Measurements from ENCODE around the gene MPZL1.
A peak's percentile ranks its signal among the peaks of the same experiment; 100 is the strongest.
"Not testable (repeated sequence)": the region's sequence is repeated elsewhere in the genome, so short reads cannot be mapped to it uniquely, and the experiment has no call there.

MPZL1 gene

DNA sequence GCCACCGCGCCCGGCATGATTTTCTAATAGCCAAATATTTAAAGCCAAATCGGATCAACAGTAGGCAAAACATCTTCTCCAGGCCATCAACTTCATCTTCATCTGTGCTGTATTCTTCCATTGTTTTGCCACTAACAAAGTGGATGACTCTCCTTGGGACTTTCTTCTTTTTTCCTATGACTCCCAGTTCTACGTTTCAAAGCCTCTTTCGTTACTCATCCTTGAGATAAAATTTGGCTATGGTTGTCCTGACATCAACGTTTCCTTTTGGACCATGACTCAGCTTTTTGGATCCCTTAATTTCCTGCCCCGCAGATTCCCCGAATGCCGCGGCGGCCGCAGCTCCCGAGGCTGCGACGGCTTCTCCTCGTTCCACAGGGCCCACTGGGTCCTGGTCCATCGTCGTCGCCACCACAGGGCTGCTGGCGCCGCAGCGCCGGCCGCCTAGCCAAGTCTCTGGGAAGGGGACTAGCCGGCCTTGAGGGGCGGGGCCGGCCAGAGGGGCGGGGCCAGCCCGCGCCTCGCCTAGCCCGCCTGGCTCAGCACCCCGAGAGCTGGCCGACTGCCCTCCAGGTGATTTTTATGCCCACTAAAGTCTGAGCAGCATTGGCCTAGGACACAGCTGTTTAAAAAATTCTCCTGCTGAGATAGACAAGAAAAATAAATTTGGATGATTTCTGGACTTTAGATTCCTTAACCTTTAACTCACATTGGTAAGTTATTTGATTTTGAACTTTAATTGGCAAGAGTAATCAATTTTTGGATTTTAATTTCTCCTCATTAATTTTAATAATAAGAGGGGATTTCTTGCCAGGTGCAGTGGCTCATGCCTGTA lies 98.3 kb downstream of the MPZL1 start:
- peak; percentile 42 for DNase-seq

DNA sequence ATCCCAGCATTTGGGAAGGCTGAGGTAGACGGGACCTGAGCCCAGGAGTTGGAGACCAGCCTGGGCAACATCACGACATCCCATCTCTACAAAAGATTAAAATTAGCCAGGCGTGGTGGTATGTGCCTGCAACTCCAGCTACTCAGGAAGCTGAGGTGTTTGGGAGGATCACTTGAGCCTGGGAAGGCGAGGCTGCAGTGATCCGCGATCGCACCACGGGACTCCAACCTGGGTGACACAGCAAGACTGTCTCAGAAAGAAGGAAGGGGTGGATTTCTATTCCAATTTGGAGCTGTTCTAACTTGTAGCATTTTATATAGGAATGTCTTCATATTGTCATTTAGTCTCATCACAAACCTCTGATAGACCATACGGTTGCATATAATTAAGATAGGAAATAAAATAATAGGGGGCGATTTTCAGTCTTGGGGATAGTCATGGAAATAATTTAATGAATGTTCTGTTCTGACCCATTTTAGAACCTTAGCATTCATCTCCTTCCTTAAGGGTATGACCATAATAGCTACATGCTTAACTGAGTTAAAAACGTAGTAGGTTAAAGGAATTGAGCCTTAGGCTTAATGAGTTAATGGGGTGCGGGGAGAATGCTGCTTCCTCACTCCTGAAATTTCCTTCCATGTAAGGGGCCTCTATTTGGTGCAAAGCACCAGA lies 99.0 kb downstream of the MPZL1 start:
- DNase-seq: no peak

DNA sequence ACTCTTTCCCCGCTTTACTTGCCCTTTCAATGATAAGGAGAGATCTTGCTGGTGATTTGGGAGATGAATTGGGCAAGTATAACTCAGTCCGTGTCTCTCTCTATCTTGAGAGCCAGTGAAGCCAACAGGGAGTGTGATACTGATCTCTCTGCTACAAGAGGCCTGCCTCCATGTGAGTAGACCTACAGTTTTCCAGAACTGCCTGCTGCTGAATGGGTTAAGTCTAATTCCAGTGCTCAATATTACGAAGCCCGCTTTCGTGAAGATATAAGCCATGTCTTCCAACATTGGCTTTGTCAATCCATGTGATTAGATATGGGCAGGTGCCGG lies 99.5 kb downstream of the MPZL1 start:
- DNase-seq: no peak

DNA sequence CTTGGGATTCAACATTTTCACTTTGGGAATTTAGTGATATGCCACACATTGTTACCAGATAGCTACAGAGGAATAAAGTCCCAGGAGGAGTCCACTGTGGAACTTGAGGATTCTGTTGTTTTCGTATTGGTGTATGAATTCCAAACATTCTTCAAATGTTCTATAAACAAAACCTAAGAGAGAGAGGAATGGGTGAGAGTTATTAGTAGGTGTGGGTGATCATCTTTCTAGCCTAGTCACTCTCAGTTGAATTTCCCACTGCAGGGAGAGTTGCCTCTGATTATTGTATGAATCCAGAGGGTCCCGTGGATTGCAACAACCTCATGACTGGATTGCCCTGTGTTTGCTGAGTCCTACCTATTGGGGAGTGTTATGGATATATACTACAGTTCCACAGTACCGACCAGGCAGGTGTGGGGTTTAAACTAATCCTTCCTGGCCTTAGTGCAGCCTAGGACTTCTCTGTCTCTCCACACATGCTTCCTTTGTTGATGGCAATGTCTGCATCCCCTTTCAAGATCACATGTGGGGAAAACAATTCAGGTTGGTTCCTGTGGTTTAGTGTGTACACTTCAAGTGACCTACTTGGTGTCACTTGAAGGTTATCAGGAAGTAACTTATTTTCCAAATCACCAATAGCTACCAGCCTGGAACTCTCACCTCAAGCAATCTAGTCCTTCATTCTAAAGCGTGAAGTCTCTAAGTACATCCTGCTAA lies 100.3 kb downstream of the MPZL1 start:
- no peak for DNase-seq

DNA sequence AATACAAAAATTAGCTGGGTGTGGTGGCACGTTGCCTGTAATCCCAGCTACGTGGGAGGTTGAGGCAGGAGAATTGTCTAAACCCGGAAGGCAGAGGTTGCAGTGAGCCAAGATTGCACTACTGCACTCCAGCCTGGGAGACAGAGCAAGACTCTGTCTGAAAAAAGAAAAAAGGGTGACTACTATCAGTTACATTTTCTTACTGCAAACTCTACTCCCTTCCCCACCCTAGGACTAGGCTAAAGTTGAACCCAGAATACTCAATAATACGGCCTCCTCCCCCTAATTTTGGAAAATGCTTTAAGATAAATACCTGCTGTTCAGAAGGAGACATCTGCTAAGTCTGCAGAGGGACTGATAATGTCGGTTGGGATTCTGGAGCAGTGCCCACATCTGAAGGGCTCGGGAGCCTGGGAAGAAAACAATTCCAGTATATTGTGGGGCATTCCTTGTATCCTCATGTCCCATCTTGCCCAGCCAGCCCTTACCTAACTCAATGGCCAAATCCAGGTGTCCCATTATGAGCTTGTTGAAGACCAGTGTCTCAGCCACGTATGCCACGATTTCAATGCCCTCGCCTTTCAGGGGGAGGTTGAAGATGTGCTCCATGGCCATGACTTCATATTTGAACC lies 102.5 kb downstream of the MPZL1 start:
- DNase-seq: no peak

DNA sequence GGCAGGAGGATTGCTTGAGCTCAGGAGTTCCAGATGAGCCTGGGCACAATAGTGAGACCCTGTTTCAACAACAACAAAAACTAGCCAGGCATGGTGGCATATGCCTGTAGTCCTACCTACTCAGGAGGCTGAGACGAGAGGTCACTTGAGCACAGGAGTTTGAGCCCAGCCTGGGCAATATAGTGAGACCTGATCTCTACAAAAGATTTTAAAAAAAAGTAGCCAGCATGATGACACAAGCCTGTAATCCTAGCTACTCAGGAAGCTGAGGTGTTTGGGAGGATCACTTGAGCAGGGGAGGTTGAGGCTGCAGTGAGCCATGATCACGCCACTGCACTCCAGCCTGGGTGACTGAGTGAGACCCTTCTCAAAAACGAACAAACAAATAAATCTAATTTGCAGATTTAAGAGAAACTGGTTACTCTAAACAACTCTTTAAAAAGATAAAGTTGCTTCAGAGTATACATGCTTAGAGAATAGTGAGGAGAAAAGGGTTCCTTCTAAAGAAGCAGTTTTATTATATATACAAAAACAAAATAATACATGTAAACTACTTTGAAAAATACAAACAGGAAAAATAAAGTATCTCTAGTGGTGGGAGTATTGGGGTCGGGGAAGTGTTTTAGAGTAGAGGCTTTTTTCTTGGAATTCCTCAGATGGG lies 103.8 kb downstream of the MPZL1 start:
- no peak for DNase-seq

DNA sequence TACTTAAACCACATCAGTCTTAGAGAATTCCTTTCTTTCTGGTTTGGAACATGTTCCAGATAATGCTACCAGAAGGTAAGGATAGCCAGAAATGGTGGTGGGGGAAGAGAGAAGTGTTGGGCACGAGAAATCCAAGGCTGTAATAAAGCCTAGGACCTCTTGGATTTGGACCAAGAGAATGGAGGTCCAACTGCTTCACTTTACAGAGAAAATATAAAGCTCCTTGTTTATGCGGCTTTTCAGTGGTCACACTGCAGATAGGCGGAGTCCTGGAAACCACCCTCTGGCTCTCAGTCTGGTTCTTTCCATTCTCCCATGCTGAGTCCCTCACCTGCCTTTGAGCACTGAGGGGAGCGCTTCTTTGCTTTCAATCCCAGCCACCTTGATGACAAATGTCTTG lies 104.3 kb downstream of the MPZL1 start:
- DNase-seq: no peak

DNA sequence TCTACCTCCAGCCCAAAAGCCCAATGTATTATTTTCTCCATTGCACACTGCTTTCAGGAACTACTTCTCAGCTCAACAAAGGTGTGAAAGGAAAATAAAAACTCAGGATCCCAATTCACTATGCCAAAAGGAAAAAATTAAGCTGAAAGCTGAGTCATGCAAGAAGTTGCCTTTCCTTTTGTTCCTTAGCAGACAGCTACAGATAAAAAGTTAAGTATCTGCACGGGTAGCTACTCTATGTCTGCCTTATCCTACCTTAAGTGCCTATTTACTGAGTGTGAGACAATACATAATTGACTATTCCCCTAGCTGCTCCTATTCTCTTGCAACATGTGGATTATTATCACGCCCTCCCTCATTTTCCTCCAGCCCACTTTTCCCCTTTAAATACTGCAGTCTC lies 108.1 kb downstream of the MPZL1 start:
- DNase-seq: no peak

DNA sequence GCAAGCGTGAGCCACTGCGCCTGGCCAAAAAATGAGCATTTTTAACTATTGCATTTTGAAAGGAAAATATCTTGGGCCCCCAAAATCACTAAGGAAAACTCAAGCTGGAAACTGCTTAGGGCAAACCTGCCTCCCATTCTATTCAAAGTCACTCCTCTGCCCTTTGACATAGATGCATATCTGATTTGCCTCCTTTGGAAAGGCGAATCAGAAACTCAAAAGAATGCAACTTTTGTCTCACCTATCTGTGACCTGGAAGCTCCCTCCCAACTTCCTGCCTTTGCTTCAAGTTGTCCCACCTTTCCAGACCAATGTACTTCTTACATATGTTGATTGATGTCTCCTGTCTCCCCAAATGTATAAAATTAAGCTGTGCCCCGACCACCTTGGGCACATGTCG lies 108.9 kb downstream of the MPZL1 start:
- DNase-seq: not testable (repeated sequence)

DNA sequence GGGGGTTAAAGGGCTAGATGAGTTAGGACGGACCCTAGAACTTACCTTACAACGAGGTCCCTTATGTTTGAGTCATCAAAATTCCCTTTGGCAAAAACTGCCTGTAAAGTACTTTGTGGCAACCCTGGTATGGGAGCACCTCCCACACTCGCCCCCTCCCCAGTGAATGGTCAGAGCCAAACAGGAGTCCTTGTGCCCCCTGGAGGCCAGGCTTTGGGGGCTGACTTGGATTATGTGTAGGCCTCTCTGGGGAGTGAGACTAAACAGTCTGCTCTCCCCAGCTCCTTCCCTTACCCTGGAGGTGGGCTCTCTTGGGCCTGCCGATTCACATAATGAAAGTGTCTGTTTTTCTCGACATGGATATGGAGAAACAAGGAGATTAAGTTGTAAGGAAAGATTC lies 110.9 kb downstream of the MPZL1 start:
- DNase-seq: no peak

DNA sequence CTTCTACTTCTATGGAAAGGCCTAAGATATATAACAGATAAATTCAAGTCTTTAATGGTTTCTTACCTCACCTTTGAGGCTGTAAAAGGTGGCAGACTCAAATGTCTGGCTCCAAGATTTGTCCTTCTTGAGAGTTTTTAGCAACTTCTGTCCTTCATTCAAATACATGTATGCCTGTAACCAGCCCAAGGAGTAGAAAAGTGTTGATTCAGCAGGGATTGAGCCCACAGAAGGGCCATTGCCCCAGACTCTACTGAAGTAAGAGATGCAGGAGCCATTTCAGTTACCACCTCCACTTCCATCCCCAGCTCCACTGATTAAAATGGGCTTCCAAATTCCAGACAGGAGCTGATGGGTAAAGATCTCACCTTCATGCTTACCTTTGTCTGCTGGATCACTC lies 112.1 kb downstream of the MPZL1 start:
- DNase-seq: no peak

DNA sequence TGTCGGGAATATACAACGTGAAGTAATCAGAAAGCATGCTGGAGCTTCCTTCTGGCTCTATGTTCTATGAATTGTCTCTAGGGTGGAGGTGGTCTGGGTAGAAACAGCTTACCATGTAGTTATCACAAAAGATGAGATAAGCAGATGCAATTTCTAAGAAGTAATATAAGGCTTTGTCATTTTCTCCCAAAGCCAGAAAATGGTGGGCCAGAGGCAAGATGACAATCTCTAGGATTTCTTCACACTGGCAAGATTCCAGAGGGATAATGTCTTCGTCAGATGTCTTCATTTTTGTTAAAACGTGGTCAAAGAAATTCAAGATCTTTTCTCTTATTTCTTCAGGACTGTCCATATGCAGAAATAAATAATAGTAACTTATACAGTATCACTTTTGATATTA lies 114.4 kb downstream of the MPZL1 start:
- DNase-seq: no peak

DNA sequence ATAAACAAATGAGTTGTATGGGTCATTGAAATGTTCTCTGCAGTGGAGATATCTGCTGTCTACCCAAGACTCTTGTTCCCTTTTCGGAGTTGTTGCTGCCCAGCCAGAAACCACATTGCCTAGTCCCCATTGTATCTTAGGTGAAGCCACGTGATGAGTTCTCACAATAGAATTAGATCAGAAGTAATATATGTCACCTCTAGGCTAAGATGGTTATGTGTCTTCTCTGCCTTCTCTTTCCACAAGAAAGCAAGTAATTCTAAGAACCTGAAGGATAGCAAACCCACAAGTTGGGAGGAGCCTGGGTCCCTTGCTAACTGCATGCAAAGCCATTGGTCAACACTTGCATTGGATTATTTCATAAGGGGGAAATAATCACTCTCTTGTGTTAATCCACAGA lies 115.5 kb downstream of the MPZL1 start:
- no peak for DNase-seq

DNA sequence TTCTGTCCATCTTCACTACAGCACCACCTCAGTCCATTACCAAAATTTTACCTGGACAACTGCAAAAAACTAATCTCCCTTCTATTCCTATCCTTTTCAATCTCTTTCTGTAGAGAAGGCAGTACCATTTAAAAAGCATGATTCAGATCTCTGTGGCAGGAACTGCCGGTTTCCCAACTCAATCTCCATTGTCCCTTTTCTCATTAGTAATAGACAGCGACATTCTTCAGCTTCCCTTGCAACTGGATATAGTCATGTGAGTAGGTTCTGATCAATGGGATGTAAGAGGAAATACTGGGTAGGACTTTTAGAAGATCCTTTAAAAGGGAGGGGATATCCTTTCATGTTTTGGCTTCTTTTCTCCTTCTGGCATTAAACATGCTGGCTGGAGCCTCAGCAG lies 117.2 kb downstream of the MPZL1 start:
- no peak for DNase-seq
